Lower leg skin (tissue), 3 donors: ENCODE measurements around the gene KCNK3.

Source experiments
- CTCF ChIP-seq, 3 donors: fragments of 450-650 bp; IDR thresholded peaks; one replicate each; pipeline ENCODE4 v1.5.1; 2016; ENCODE audit warnings: antibody characterized with exemption in 3 of 3, mild to moderate bottlenecking in 3 of 3, moderate library complexity in 2 of 3
- POLR2A ChIP-seq, 2 donors: fragments of 450-650 bp; IDR thresholded peaks; one replicate each; pipeline ENCODE4 v1.6.1; 2016 to 2017; ENCODE audit warnings: antibody characterized with exemption in 2 of 2, mild to moderate bottlenecking in 1 of 2, moderate library complexity in 1 of 2

GRCh38 chr2:26648516-26648915, 44.0 kb upstream of the KCNK3 start:
- TF ChIP-seq CTCF (IDR thresholded peaks at IDR 0.05) = no peak
- no peak for TF ChIP-seq POLR2A (IDR thresholded peaks at IDR 0.05)
